ENCODE data around the gene ARFRP1. TPM values are rescaled to one million over a fixed set of nuclear protein-coding genes. Genes with fewer than 3 reads are reported as not detected.

ARFRP1 gene
- total RNA-seq, 2 experiments from 2014 or later, result 53.3 to 82.1 TPM

- intact Hi-C loops (cut with micrococcal nuclease; ENCODE audit: unreplicated experiment), result no loop called here
- Histone ChIP-seq H2AFZ (ENCODE audit: low read length) (no peak overlapping the region), H3K27ac (ENCODE audit: low read depth, low read length, poor library complexity, severe bottlenecking) (peak overlapping the region; percentile 89), H4K20me1 (ENCODE audit: insufficient read depth, low read length) (no peaks in the 10 kb centered on the region), H3K4me3 (ENCODE audit: low read depth, low read length, poor library complexity, severe bottlenecking) (no peak overlapping the region), H3K79me2 (ENCODE audit: insufficient read depth, low read depth, low read length) (peaks cover 9% of the 10 kb centered on the region), H3K36me3 (ENCODE audit: insufficient read depth, low read length) (peaks cover 52% of the 10 kb centered on the region; the same call in 1 of the 2 replicates), H3K9me3 (ENCODE audit: low read length) (no peaks in the 10 kb centered on the region), H3K4me2 (ENCODE audit: low read length) (no peak overlapping the region), H3K4me1 (ENCODE audit: insufficient read depth, low read length, poor library complexity, severe bottlenecking) (peaks cover 68% of the 10 kb centered on the region), H3K9me2 (ENCODE audit: insufficient read depth, low read length) (no peaks in the 10 kb centered on the region)
- TF ChIP-seq CTCF (conservative IDR thresholded peaks at IDR 0.05; ENCODE audit: low read length) (no peak), EZH2phosphoT487 (IDR thresholded peaks at IDR 0.05; ENCODE audit: borderline replicate concordance, low read depth, low read length) (no peak)
- no peak for DNase-seq (ENCODE audit: low spot score)
- TSS peak; percentile 65 for BruUV-seq (replicated peaks)
- ChIA-PET POLR2A (interaction anchor here (0.5 to 1.3 kb wide), 2 partner anchors 9 to 77 kb away, joined by 3 read pairs; partner anchors contain the start of gene RTEL1), CTCF (ENCODE audit: unreplicated experiment) (no interaction called here)
Observed at GRCh38 chr20:63734946-63735858, 27.4 kb upstream of the ARFRP1 start.

- Histone ChIP-seq H2AFZ (ENCODE audit: low read length) (no peak overlapping the region), H3K36me3 (ENCODE audit: insufficient read depth, low read length) (peaks cover 61% of the 10 kb centered on the region), H3K79me2 (ENCODE audit: insufficient read depth, low read depth, low read length) (peaks cover 14% of the 10 kb centered on the region), H3K4me3 (ENCODE audit: low read depth, low read length, poor library complexity, severe bottlenecking) (no peak overlapping the region), H3K9me2 (ENCODE audit: insufficient read depth, low read length) (no peaks in the 10 kb centered on the region), H4K20me1 (ENCODE audit: insufficient read depth, low read length) (no peaks in the 10 kb centered on the region), H3K27ac (ENCODE audit: low read depth, low read length, poor library complexity, severe bottlenecking) (no peak overlapping the region), H3K9me3 (ENCODE audit: low read length) (no peaks in the 10 kb centered on the region), H3K4me1 (ENCODE audit: insufficient read depth, low read length, poor library complexity, severe bottlenecking) (peaks cover 77% of the 10 kb centered on the region), H3K4me2 (ENCODE audit: low read length) (no peak overlapping the region)
- TF ChIP-seq EZH2phosphoT487 (IDR thresholded peaks at IDR 0.05; ENCODE audit: borderline replicate concordance, low read depth, low read length) (no peak), CTCF (conservative IDR thresholded peaks at IDR 0.05; ENCODE audit: low read length) (no peak)
- no peak for DNase-seq (ENCODE audit: low spot score)
- intact Hi-C loops (cut with micrococcal nuclease; ENCODE audit: unreplicated experiment), result no loop called here
- ChIA-PET POLR2A (no interaction called here), CTCF (ENCODE audit: unreplicated experiment) (no interaction called here)
- TSS peak; percentile 28 for BruUV-seq (replicated peaks)
Observed at GRCh38 chr20:63734111-63734945, 26.6 kb upstream of the ARFRP1 start.
